ENCODE data around the gene RHBDF1.

DNA sequence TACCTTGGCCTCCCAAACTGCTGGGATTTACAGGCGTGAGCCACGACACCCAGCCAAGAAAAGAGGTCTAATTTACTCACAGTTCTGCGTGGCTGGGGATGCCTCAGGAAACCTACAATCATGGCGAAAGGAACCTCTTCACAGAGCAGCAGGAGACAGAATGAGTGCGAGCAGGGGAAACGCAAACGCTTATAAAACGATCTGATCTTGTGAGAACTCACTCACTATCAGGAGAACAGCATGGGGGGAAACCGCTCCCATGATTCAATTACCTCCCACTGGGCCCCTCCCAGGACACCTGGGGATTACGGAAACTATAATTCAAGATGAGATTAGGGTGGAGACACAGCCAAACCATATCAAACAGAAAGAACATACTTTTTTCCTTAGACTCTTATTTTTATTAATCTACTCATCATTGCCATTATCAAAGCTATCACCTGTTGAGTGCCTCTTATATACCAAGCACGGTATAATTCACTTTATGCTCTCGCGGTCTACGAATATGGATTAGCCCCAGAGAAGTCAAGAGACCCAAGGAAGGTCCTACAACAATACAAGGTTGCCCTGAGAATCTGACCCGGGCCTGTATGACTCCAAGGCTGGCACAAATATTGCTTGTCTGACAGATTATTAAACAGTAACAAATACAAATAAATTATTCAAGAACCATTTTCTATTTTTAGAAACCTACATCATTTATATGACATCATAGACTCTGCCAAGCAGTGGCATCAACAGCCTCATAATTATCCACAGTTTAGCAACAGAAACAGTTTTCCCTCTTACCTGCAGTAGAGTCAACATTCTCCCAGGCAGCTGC, 21.5 kb downstream of the RHBDF1 start:
- no peak for TF ChIP-seq ZFP36L2 (CRISPR knock-in tag; IDR thresholded peaks at IDR 0.05)
- TF ChIP-seq POLR2AphosphoS5 (IDR thresholded peaks at IDR 0.05; ENCODE audit: low read depth, low read length) = no peak
- TF ChIP-seq FOSL1 (CRISPR knock-in tag; IDR thresholded peaks at IDR 0.05; ENCODE audit: borderline replicate concordance) = no peak
- no peak for TF ChIP-seq TCF7 (IDR thresholded peaks at IDR 0.05; ENCODE audit: low read depth)
- TF ChIP-seq, protein P1, sequence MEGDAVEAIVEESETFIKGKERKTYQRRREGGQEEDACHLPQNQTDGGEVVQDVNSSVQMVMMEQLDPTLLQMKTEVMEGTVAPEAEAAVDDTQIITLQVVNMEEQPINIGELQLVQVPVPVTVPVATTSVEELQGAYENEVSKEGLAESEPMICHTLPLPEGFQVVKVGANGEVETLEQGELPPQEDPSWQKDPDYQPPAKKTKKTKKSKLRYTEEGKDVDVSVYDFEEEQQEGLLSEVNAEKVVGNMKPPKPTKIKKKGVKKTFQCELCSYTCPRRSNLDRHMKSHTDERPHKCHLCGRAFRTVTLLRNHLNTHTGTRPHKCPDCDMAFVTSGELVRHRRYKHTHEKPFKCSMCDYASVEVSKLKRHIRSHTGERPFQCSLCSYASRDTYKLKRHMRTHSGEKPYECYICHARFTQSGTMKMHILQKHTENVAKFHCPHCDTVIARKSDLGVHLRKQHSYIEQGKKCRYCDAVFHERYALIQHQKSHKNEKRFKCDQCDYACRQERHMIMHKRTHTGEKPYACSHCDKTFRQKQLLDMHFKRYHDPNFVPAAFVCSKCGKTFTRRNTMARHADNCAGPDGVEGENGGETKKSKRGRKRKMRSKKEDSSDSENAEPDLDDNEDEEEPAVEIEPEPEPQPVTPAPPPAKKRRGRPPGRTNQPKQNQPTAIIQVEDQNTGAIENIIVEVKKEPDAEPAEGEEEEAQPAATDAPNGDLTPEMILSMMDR (CRISPR knock-in tag; IDR thresholded peaks at IDR 0.05) = no peak
- no peak for TF ChIP-seq ZNF629 (CRISPR knock-in tag; conservative IDR thresholded peaks at IDR 0.05)
- TF ChIP-seq, protein P2, sequence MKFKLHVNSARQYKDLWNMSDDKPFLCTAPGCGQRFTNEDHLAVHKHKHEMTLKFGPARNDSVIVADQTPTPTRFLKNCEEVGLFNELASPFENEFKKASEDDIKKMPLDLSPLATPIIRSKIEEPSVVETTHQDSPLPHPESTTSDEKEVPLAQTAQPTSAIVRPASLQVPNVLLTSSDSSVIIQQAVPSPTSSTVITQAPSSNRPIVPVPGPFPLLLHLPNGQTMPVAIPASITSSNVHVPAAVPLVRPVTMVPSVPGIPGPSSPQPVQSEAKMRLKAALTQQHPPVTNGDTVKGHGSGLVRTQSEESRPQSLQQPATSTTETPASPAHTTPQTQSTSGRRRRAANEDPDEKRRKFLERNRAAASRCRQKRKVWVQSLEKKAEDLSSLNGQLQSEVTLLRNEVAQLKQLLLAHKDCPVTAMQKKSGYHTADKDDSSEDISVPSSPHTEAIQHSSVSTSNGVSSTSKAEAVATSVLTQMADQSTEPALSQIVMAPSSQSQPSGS (CRISPR knock-in tag; IDR thresholded peaks at IDR 0.05) = no peak
- TF ChIP-seq ZNF235 (CRISPR knock-in tag; IDR thresholded peaks at IDR 0.05; ENCODE audit: borderline replicate concordance) = no peak

Measured in HepG2 (cell line).